IMR-90 (cell line): Measurements from ENCODE around the gene PNPLA2. TPM values are rescaled to one million over a fixed set of nuclear protein-coding genes. Genes with fewer than 3 reads are reported as not detected.

ENCODE experiments used
- ATAC-seq: fragments of 200-7000 bp; cut with Tn5 transposase; 2 replicates; pipeline ENCODE4 v1.9.1; 2020; ENCODE audit warnings: low read depth, mild to moderate bottlenecking, moderate library complexity
- BruUV-seq: library from RNA; stranded (reverse); fragments of 400-500 nt; replicated peaks from 2 replicates; lab custom pipeline; 2021; lab: Mats Ljungman, UMichigan
- CTCF ChIA-PET: fragments of 300-600 bp; formaldehyde crosslinking; extraction: SDS; loops from one replicate; lab custom pipeline; 2021; ENCODE audit warnings: antibody characterized with exemption; lab: Yijun Ruan, JAX
- POLR2A ChIA-PET: fragments of 300-600 bp; sonication (Branson Sonifier 250); formaldehyde crosslinking; loops from one replicate; lab custom pipeline; 2022; ENCODE audit warnings: antibody characterized with exemption; ENCODE audit not compliant: unreplicated experiment; lab: Charles Lee
- DNase-seq: peaks from one replicate; pipeline ENCODE4 v3.0.0; 2013
- H2AFZ ChIP-seq: replicated peaks from 2 replicates; pipeline ENCODE3; 2013; ENCODE audit warnings: low read length, mild to moderate bottlenecking; ENCODE audit not compliant: poor library complexity
- H2AK5ac ChIP-seq: 2 replicates; pipeline ENCODE4 v1.6.1; 2013; ENCODE audit warnings: low read depth, low read length, inconsistent platforms
- H2AK9ac ChIP-seq: replicated peaks from 2 replicates; pipeline ENCODE3; 2013; ENCODE audit warnings: mild to moderate bottlenecking, low read depth, low read length, moderate library complexity; ENCODE audit not compliant: poor library complexity
- H2BK120ac ChIP-seq: 2 replicates; pipeline ENCODE4 v1.6.1; 2013; ENCODE audit warnings: low read depth, low read length, inconsistent platforms
- H2BK15ac ChIP-seq: 3 replicates; pipeline ENCODE4 v1.6.1; 2013; ENCODE audit warnings: low read depth, low read length, inconsistent platforms
- H2BK20ac ChIP-seq: 2 replicates; pipeline ENCODE4 v1.6.1; 2013; ENCODE audit warnings: low read depth, mild to moderate bottlenecking, inconsistent platforms, low read length, moderate library complexity
- H2BK5ac ChIP-seq: 2 replicates; pipeline ENCODE4 v1.6.1; 2013; ENCODE audit warnings: mild to moderate bottlenecking, low read depth, low read length, inconsistent platforms; ENCODE audit not compliant: poor library complexity, severe bottlenecking
- H3K14ac ChIP-seq: replicated peaks from 2 replicates; pipeline ENCODE4 v1.6.1; 2013; ENCODE audit warnings: low read depth, low read length, inconsistent platforms
- H3K18ac ChIP-seq: 2 replicates; pipeline ENCODE4 v1.6.1; 2013; ENCODE audit warnings: low read depth, low read length, control low read depth
- H3K23ac ChIP-seq: 2 replicates; pipeline ENCODE4 v1.6.1; 2013; ENCODE audit warnings: low read depth, low read length, inconsistent platforms
- H3K27ac ChIP-seq: 2 replicates; pipeline ENCODE4 v1.5.1; 2013; ENCODE audit warnings: mild to moderate bottlenecking, control low read depth, low read length; ENCODE audit not compliant: insufficient read depth
- H3K27me3 ChIP-seq: 2 replicates; pipeline ENCODE4 v1.6.1; 2013; ENCODE audit warnings: low read length; ENCODE audit not compliant: control insufficient read depth, insufficient read depth
- H3K36me3 ChIP-seq: 2 replicates; pipeline ENCODE4 v1.6.1; 2013; ENCODE audit warnings: low read length, mixed read lengths; ENCODE audit not compliant: control insufficient read depth, insufficient read depth
- H3K4ac ChIP-seq: 2 replicates; pipeline ENCODE4 v1.6.1; 2013; ENCODE audit warnings: low read depth, low read length, inconsistent platforms
- H3K4me1 ChIP-seq: 2 replicates; pipeline ENCODE4 v1.6.1; 2013; ENCODE audit warnings: low read length, mixed read lengths; ENCODE audit not compliant: control insufficient read depth, insufficient read depth
- H3K4me2 ChIP-seq: 2 replicates; pipeline ENCODE4 v1.6.1; 2013; ENCODE audit warnings: low read depth, mild to moderate bottlenecking, control low read depth, low read length, moderate library complexity
- H3K4me3 ChIP-seq: 2 replicates; pipeline ENCODE4 v1.5.1; 2013; ENCODE audit warnings: low read depth, mild to moderate bottlenecking, control low read depth, low read length, moderate library complexity; ENCODE audit not compliant: insufficient read depth
- H3K56ac ChIP-seq: 2 replicates; pipeline ENCODE4 v1.6.1; 2013; ENCODE audit warnings: low read length, inconsistent platforms; ENCODE audit not compliant: insufficient read depth; ENCODE audit errors: extremely low read depth
- H3K79me1 ChIP-seq, 2 experiments: 2 replicates each; pipeline ENCODE4 v1.6.1; 2013; ENCODE audit warnings: low read length in 2 of 2, inconsistent platforms in 1 of 2, low read depth in 1 of 2
- H3K9ac ChIP-seq: 2 replicates; pipeline ENCODE4 v1.6.1; 2013; ENCODE audit warnings: low read depth, low read length, control low read depth
- H3K9me1 ChIP-seq: 2 replicates; pipeline ENCODE4 v1.6.1; 2013; ENCODE audit warnings: low read length, inconsistent platforms; ENCODE audit not compliant: insufficient read depth
- H3K9me3 ChIP-seq: 2 replicates; pipeline ENCODE4 v1.6.1; 2013; ENCODE audit warnings: low read length; ENCODE audit not compliant: control insufficient read depth, insufficient read depth
- H4K20me1 ChIP-seq: 2 replicates; pipeline ENCODE4 v1.6.1; 2013; ENCODE audit warnings: low read length, inconsistent platforms; ENCODE audit not compliant: insufficient read depth
- H4K5ac ChIP-seq: 2 replicates; pipeline ENCODE4 v1.6.1; 2013; ENCODE audit warnings: mild to moderate bottlenecking, low read depth, low read length, control low read depth
- H4K8ac ChIP-seq, 2 experiments: 2 replicates each; pipeline ENCODE4 v1.6.1; 2013; ENCODE audit warnings: low read depth in 2 of 2, low read length in 2 of 2, control low read depth in 1 of 2, inconsistent platforms in 1 of 2
- H4K91ac ChIP-seq: 2 replicates; pipeline ENCODE4 v1.6.1; 2013; ENCODE audit warnings: low read depth, low read length, inconsistent platforms; ENCODE audit not compliant: insufficient read depth
- BHLHE40 ChIP-seq: fragments of 150-350 bp; IDR thresholded peaks from 2 replicates; pipeline ENCODE4 v1.6.1; 2016; ENCODE audit warnings: mild to moderate bottlenecking, low read depth, low read length
- ELK1 ChIP-seq: fragments of 150-350 bp; IDR thresholded peaks from 2 replicates; pipeline ENCODE4 v1.6.1; 2016; ENCODE audit warnings: low read depth, mild to moderate bottlenecking, low read length, moderate library complexity, borderline replicate concordance
- FOS ChIP-seq: fragments of 150-350 bp; IDR thresholded peaks from 2 replicates; pipeline ENCODE4 v1.6.1; 2016; ENCODE audit warnings: low read depth, low read length
- MAZ ChIP-seq: IDR thresholded peaks from 2 replicates; pipeline ENCODE4 v1.6.1; 2012; ENCODE audit warnings: low read depth, mild to moderate bottlenecking, low read length, improper control_type of control experiment, moderate library complexity, borderline replicate concordance
- WGBS, 2 experiments: methylation state at CpG; one replicate each; pipeline versions ENCODE4 v1.1.5 to v1.1.7; 2013; ENCODE audit warnings: missing lambda C conversion rate in 2 of 2; ENCODE audit not compliant: insufficient read length in 1 of 2; ENCODE audit errors: extremely low coverage in 2 of 2; 5-methylcytosine and 5-hydroxymethylcytosine counted together
- dilution Hi-C: fragments of 300-500 bp; cut with HindIII; formaldehyde crosslinking; loops from one replicate; pipeline ENCODE4 v1.14.3; 2018; ENCODE audit warnings: low sequenced_read_pairs; ENCODE audit not compliant: unreplicated experiment
- in situ Hi-C: fragments of 300-500 bp; cut with MboI; formaldehyde crosslinking; loops from 3 replicates; pipeline ENCODE4 v1.14.3; 2019; ENCODE audit warnings: low sequenced_read_pairs, inconsistent platforms, mixed read lengths
- intact Hi-C: fragments of 100-400 bp; cut with micrococcal nuclease; formaldehyde crosslinking; loops from 2 replicates; pipeline ENCODE4 v1.10.0; 2022
- polyA plus RNA-seq, 3 experiments: library from polyadenylated mRNA; depleted of rRNA; stranded (reverse); fragments of >200 nt; gene quantifications; 2 replicates each; pipeline ENCODE4 v1.2.3, GENCODE V29; 2012; ENCODE audit warnings: low replicate concordance in 1 of 3
- total RNA-seq: library from RNA; depleted of rRNA; stranded (reverse); fragments of >200 nt; gene quantifications from 2 replicates; pipeline ENCODE4 v1.2.3, GENCODE V29; 2012
- TF ChIP-seq, protein P1 (sequence below): fragments of 150-350 bp; IDR thresholded peaks from 2 replicates; pipeline ENCODE4 v1.6.1; 2017; ENCODE audit warnings: mild to moderate bottlenecking, antibody characterized with exemption, low read length, low read depth

PNPLA2 gene
- total and polyA plus RNA-seq, 2 of the 4 experiments (the other 2 are of a cell fraction) = 7.0 to 94.3 TPM

GRCh38 chr11:827146-827896 lies 8.6 kb downstream of the PNPLA2 start:
- H3K4me1 ChIP-seq = peaks cover 24% of the 10 kb centered on the region
- 16% methylated on average over 36 of the region's 66 CpGs; no CpG with 5 or more reads in 1 of the 2 experiments for WGBS, 2 experiments
- H4K91ac ChIP-seq = no peak overlapping the region
- H3K36me3 ChIP-seq = peaks cover 24% of the 10 kb centered on the region; the same call in 1 of the 2 replicates
- peaks cover 6% of the 10 kb centered on the region; the same call in 1 of the 2 replicates for H3K27me3 ChIP-seq
- H3K9me1 ChIP-seq = peaks cover 6% of the 10 kb centered on the region; the same call in 1 of the 2 replicates
- no TSS peak for BruUV-seq
- intact Hi-C loops (no loop called here), in situ Hi-C loops (no loop called here), dilution Hi-C loops (no loop called here)
- H3K4me2 ChIP-seq = no peak overlapping the region
- H4K20me1 ChIP-seq = peaks cover 26% of the 10 kb centered on the region; the same call in 1 of the 2 replicates
- H2BK5ac ChIP-seq = no peak overlapping the region
- no peak overlapping the region for H3K9ac ChIP-seq
- H2AK5ac ChIP-seq = peak overlapping the region; percentile 51
- no peak overlapping the region for H2BK20ac ChIP-seq
- no peak overlapping the region for H3K4me3 ChIP-seq
- CTCF ChIA-PET = no interaction called here
- H3K9me3 ChIP-seq = no peaks in the 10 kb centered on the region
- ATAC-seq (no peak), DNase-seq (no peak)
- no peak overlapping the region for H2BK120ac ChIP-seq
- H3K27ac ChIP-seq = no peak overlapping the region
- H4K5ac ChIP-seq = no peak overlapping the region
- POLR2A ChIA-PET = interaction anchor here (1.1 kb wide), 1 partner anchor 8 kb away, joined by 4 read pairs; the partner anchor contains the start of gene PNPLA2
- no peak overlapping the region for H3K23ac ChIP-seq
- H3K4ac ChIP-seq = no peak overlapping the region
- H2BK15ac ChIP-seq = no peak overlapping the region
- H3K18ac ChIP-seq = no peak overlapping the region
- TF ChIP-seq FOS (no peak), ELK1 (no peak), BHLHE40 (no peak), MAZ (no peak)
- TF ChIP-seq, protein P1, sequence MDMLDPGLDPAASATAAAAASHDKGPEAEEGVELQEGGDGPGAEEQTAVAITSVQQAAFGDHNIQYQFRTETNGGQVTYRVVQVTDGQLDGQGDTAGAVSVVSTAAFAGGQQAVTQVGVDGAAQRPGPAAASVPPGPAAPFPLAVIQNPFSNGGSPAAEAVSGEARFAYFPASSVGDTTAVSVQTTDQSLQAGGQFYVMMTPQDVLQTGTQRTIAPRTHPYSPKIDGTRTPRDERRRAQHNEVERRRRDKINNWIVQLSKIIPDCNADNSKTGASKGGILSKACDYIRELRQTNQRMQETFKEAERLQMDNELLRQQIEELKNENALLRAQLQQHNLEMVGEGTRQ = no peak
- H2AK9ac ChIP-seq = peak overlapping the region; percentile 55
- H4K8ac ChIP-seq = no peak overlapping the region
- H3K14ac ChIP-seq = no peak overlapping the region
- H3K56ac ChIP-seq = no peak overlapping the region
- peak overlapping the region; percentile 81 for H2AFZ ChIP-seq
- peaks cover 4 to 11% of the 10 kb centered on the region in 2 experiments for H3K79me1 ChIP-seq
